GM21717 (cell line): ENCODE data around the gene KCNH1.
"Not testable (repeated sequence)": the region's sequence is repeated elsewhere in the genome, so short reads cannot be mapped to it uniquely, and the experiment has no call there.

Source experiments
- ATAC-seq: cut with Tn5 transposase; IDR thresholded peaks from one replicate; pipeline ENCODE4 v1.9.1; 2021; ENCODE audit warnings: mild to moderate bottlenecking, moderate library complexity; ENCODE audit not compliant: unreplicated experiment

The KCNH1 gene

GRCh38 chr1:211111351-211111750 lies 22.6 kb downstream of the KCNH1 start:
- ATAC-seq: no peak

DNA sequence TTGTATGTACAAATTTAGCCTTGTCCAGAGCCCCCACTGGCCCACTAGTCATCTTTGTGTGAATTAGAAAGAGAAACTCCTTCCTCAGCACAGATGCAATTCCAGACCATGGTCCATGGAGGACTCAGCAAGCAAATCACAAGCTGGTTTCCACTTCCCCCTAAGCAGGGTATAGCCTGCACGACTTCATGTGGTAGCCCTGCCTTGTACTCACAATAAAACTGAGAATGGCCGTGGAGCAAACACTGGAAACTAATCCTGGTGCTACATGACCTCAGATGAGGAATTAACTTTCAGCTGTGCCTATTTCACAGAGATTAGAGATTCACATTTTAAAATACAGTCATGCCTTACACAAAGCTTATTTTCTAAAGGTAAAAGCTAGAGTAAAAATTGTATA lies 32.5 kb downstream of the KCNH1 start:
- ATAC-seq: no peak

DNA sequence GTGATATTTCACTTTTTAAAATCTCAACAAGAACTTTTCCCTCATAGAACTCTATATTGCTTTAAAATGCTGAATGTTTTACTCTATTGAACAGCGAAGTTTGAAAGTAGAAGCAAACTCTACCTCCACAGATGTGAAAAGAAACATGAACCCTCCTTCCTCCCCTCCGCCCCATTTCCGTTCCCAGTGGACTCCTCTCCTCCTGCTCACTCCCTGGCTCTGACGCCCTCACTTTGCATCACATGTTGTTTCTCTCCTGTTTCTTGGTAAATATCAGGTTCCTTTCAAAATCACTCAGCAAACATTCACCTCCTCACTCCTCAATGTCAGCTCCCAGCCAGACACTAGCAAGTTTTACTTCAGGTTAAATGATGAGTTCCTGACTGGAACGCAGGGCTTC lies 34.6 kb downstream of the KCNH1 start:
- no peak for ATAC-seq

- no peak for ATAC-seq
These were observed 38.6 kb downstream of the KCNH1 start for GRCh38 chr1:211095381-211095780.

GRCh38 chr1:211092955-211093354 lies 41.0 kb downstream of the KCNH1 start:
- no peak for ATAC-seq

DNA sequence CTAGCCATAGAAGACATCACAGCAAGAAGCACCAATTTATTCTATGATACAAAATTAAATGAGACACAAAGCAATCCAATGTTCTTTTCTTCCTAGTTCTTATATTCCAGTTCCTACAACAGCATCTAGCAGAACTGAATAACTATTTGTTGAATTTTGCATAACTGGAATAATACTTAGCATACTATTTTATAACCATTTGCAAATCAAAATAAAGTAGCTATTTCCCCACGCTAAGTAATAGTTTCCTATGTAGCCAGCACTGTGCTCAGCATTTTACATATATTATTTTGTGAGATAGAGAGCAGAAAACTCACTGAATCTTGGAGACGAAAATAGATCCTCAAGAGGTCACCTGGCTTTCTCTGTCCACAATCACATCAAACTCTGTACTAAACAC lies 42.1 kb downstream of the KCNH1 start:
- no peak for ATAC-seq

- no peak for ATAC-seq
These were observed 44.4 kb downstream of the KCNH1 start for GRCh38 chr1:211089536-211089935.

DNA sequence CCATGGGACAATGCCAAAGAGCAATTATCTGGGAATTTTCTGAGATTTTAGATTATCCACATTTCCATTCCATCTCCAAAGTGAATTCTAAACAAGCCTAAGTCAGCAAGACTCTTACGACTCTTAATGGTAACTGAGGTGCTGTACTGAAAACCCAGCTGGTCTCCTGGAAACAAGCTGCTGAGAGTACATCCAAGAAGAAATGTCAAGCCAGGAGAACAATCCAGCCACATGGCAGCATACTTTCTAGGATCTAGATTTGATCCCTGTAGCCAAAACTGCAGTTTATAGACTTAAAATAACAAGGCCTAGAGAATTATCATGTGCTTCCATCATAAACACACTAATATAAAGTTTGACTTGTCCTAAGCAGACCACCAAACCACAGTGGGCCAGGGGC lies 45.8 kb downstream of the KCNH1 start:
- no peak for ATAC-seq

GRCh38 chr1:211082824-211083223 lies 51.1 kb downstream of the KCNH1 start:
- ATAC-seq: no peak

GRCh38 chr1:211081447-211081846 lies 52.5 kb downstream of the KCNH1 start:
- ATAC-seq: not testable (repeated sequence)

DNA sequence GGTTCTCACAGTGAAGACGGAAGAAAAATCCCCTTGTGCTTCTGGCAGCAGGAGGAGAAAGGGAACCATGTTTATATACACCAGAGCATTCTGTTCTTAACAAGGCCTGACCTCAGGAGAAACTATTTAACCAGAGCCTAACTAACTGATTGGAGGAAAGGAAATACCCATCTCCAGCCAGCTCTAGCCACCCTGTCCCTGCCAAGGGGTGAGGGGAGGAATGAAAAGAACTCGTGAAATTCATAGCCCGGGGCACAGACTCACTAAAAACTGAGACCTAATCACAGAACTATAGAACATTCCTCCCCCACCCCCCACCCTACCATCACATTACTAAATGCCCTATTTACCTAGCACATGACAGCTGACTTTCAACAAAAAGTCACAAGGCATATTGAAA lies 65.0 kb downstream of the KCNH1 start:
- ATAC-seq: no peak

DNA sequence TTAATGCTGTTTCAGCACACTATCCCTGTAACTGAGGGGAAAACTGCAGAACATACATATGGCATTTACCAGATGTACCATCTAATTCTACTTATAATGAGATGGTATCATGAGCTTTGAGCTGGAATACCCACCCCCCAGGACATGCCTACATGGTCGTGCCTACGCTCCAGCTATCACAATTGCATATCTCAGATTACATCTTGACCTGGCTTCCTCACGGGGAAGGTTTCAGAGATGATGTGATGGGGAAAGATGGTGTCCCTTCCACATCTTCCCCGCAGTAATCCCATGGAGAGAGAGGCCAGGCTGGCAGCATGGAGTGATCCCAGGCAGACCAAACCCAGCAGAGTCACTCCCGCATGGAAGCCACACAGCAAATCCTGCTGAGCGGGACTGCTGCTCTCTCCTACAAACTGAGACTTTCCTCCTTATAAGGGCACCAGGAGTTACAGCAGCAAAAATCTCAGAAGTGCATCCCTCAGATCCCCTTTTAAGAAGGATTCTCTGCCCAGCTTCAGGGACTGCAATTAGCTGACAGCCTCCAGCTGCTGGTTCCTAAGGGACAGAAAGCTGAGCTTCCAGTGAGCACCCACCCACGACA lies 67.1 kb downstream of the KCNH1 start:
- no peak for ATAC-seq

GRCh38 chr1:211041838-211042237 lies 92.1 kb downstream of the KCNH1 start:
- not testable (repeated sequence) for ATAC-seq

DNA sequence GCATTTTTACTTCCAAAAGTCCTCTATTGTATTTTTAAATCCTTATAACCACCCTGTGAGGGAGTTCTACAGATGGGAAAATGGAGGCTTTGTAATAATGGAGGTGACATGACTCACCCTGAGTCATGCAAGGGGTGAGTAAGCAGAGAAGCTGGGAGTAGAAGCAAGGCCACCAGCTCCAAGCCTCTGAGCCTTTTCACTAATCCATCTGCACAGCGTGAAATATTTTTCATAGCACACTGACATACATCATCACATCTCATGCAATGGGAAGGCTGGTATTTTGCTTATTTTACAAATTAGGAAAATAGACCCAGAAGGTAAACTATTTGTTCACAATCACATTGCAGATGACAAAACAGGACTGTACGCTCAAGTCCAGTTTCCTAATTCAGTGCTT lies 96.9 kb downstream of the KCNH1 start:
- ATAC-seq: no peak

DNA sequence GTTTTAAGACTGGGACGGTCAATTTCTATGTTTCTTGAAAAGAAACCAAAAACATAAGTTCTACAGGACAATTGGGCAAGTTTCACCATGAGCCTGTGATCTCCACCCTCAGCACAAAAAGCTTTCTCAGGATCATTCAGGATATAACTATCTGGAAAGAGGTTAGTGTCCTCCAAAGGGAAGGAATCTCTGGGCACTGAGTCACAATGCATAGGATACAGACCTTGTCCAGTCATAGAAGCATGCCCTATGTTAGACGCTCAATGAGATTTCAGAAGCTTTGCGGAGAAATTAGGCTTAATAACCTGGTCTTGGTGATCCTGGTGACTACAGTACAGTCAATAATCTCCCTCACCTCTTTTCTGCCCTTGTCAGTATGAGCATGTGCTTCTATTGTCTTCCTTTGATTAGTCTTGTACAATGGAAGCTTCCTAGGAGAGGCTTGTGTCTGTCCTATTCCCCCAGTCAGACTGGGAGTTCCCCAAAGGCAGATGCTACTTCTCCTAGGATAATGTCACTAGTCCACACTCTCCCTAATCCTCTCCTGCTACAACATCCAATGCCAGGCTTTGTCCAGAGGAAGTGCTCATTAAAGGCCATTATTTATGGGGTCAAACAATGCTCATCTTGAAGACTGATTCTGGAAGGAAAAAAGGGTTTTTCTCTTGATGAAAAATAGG lies 97.4 kb downstream of the KCNH1 start:
- ATAC-seq: no peak

- no peak for ATAC-seq
These were observed 98.0 kb downstream of the KCNH1 start for GRCh38 chr1:211035821-211036380.

DNA sequence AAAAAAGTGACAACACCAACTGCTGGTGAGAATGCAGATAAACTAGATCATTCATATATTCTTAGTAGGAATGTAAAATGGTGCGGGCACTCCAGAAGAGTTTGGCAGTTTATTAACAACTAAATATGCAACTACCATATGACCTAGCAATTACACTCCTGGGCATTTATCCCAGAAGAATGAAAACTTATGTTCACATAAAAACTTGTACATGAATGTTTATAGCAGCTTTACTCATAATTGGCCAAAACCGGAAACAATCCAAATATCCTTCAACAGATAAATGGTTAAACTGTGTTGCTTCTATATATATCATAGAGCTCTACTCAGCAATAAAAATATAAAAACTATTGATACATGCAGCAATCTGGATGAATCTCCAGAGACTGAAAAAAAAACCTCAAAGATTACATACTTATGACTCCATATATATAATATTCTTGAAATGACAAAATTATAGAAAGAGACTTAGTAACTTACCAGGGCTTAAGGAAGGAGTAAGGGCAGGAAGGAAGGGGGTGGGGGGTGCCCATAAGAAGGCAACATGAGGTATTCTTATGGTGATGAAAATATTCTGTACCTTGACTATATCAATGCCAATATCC lies 99.9 kb downstream of the KCNH1 start:
- no peak for ATAC-seq

- ATAC-seq: no peak
These were observed 109.0 kb downstream of the KCNH1 start for GRCh38 chr1:211024901-211025300.

DNA sequence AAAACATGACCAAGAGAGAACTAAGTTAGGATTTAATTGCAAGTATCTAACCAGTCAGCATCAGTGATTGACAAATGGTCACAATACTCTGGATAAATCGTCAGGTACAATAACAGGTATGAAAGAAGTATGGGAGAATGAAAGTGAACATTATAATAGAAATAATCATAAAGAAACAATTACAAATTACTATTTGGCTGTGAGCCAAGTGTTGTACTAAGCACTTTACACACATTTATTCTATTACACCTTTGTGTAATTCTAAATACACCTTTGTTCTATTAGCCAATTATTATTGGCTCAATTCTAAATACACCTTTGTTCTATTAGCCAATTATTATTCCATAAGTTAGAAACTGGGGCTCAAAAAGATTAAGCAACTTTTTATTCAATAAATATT lies 114.7 kb downstream of the KCNH1 start:
- no peak for ATAC-seq

GRCh38 chr1:211018690-211019089 lies 115.3 kb downstream of the KCNH1 start:
- ATAC-seq: no peak

- no peak for ATAC-seq
These were observed 116.8 kb downstream of the KCNH1 start for GRCh38 chr1:211017075-211017718.

DNA sequence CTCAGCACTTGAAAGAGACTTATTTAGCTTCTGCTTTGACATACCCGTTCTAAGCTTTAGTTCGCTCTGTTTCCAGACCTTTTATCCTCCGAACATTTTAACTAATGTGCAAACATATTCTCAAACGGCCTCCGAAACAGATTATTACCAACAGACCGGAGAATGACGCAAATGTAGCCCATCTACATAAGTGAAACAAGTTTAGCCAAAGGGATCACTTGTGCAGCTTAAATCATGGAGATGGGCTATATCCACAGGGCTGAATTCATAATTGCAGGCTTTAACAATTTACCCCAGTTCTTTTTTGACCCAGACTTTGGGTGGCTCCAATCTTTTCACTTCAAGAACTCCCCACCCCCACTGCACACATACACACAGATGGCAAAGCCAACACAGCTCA lies 119.7 kb downstream of the KCNH1 start:
- no peak for ATAC-seq
